NB4 (cell line): Measurements from ENCODE around the gene ENPP1.
A peak's percentile ranks its signal among the peaks of the same experiment; 100 is the strongest.

Experiments used
- DNase-seq: peaks from one replicate; pipeline ENCODE4 v3.0.0; 2010; ENCODE audit warnings: low read depth
- H3K4me3 ChIP-seq: one replicate; pipeline ENCODE4 v1.5.1; 2011; ENCODE audit warnings: mild to moderate bottlenecking, low read depth, low read length, moderate library complexity
- MYC ChIP-seq: IDR thresholded peaks from 2 replicates; pipeline ENCODE4 v1.6.1; 2011; ENCODE audit warnings: low read depth, low read length
- POLR2A ChIP-seq: IDR thresholded peaks from 2 replicates; pipeline ENCODE4 v1.6.1; 2011; ENCODE audit warnings: mild to moderate bottlenecking; ENCODE audit not compliant: insufficient read length; ENCODE audit errors: extremely low read depth
- TF ChIP-seq, protein P1 (sequence below): IDR thresholded peaks from one replicate; pipeline ENCODE4 v1.5.1; 2012; ENCODE audit warnings: low read depth, low read length
- TF ChIP-seq, protein P2 (sequence below): IDR thresholded peaks from 2 replicates; pipeline ENCODE4 v1.6.1; 2011; ENCODE audit warnings: low read depth, low read length

The ENPP1 gene

DNA sequence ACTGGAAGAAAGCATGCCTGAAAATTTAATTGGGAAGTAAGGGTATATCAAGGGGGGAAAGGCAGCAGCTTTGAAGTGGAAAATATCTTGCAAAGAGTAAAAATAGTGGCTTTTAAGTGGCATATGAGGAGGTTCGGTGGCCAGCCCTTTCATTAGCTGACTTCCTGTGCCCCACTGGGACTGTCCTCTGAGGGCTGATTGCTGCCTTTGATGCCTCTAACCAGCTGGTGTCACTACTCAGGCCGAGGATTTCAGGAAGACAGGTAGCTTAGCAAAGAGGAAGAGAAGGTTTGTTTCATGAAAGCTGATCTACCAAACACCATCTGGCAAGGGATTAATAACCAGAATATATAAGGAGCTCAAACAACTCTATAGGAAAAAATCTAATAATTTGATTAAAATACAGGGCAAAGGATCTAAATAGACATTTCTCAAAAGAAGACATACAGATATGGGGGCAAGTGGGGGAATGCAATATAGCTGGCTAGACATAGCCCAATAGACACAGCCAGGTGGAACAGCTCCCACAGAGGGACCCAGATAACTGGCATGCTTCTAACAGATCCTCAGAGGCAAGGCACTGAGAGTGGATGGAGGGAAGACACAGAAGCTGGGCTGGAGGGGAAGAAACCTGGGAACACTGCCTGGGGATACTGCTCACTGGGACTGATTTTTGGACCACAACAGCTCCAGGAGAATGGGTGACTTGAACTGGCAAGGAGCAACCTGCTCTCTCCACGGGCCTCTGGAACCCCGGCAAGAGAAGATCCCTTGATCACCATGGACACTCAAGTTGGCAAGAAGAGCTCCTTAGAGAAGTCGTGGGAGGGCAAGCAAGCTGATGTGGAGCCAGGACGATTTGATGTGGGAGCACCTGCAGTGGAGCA lies 110.2 kb downstream of the ENPP1 start:
- no peak overlapping the region for H3K4me3 ChIP-seq
- no peak for DNase-seq
- TF ChIP-seq MYC (no peak), POLR2A (no peak)
- TF ChIP-seq, protein P1, sequence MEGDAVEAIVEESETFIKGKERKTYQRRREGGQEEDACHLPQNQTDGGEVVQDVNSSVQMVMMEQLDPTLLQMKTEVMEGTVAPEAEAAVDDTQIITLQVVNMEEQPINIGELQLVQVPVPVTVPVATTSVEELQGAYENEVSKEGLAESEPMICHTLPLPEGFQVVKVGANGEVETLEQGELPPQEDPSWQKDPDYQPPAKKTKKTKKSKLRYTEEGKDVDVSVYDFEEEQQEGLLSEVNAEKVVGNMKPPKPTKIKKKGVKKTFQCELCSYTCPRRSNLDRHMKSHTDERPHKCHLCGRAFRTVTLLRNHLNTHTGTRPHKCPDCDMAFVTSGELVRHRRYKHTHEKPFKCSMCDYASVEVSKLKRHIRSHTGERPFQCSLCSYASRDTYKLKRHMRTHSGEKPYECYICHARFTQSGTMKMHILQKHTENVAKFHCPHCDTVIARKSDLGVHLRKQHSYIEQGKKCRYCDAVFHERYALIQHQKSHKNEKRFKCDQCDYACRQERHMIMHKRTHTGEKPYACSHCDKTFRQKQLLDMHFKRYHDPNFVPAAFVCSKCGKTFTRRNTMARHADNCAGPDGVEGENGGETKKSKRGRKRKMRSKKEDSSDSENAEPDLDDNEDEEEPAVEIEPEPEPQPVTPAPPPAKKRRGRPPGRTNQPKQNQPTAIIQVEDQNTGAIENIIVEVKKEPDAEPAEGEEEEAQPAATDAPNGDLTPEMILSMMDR = no peak
- TF ChIP-seq, protein P2, sequence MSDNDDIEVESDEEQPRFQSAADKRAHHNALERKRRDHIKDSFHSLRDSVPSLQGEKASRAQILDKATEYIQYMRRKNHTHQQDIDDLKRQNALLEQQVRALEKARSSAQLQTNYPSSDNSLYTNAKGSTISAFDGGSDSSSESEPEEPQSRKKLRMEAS = no peak

DNA sequence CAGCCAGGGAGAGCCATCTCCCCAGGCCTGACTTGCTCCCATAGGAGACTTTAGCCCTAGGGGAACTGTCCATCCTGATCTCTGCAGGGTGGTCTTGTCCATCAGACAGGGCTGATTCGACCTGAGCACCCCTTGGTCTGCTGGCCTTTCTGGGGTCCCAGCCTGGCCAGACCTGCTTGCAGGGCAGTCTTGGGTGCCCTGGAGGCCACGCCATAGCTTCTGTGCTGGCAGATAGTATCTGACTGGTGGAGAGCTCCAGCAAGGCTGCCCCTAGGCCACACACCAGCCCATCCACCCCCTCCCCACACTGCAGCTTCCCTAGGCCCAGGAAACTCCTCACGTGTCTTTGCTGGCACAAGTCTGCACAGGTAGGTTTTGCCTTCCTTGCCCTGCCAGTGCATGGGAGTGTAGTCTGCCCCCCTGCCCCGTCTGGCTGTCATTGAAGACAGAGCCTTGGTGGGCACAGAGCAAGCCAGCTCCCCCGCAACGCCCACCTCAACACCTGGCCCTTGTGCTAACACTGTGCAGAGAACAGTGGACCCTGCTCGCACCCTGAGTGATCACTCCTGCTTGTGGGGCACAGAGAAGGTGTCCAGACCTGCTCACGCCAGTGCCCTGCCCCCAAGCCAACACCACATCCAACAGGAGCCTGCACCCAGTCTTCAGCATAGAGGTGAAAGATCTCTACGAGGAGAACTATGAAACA lies 111.0 kb downstream of the ENPP1 start:
- DNase-seq = no peak
- TF ChIP-seq POLR2A (no peak), MYC (no peak)
- TF ChIP-seq, protein P2 = no peak
- TF ChIP-seq, protein P1 = no peak
- no peak overlapping the region for H3K4me3 ChIP-seq

DNA sequence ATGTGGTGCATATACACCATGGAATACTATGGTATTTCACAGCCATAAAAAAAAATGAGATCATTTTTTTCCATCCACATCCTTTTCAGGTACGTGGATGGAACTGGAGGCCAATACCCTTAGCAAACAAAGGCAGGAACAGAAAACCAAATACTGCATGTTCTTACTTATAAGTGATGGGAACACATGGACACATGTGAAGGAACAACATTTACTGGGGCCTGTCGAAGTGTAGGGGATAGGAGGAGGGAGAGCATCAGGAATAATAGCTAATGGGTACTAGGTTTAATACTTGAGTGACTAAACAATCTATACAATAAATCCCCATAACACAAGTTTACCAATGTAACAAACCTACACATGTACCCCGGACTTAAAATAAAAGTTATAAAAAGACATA lies 112.8 kb downstream of the ENPP1 start:
- TF ChIP-seq MYC (no peak), POLR2A (no peak)
- TF ChIP-seq, protein P2 = no peak
- TF ChIP-seq, protein P1 = no peak
- H3K4me3 ChIP-seq = no peak overlapping the region
- no peak for DNase-seq

DNA sequence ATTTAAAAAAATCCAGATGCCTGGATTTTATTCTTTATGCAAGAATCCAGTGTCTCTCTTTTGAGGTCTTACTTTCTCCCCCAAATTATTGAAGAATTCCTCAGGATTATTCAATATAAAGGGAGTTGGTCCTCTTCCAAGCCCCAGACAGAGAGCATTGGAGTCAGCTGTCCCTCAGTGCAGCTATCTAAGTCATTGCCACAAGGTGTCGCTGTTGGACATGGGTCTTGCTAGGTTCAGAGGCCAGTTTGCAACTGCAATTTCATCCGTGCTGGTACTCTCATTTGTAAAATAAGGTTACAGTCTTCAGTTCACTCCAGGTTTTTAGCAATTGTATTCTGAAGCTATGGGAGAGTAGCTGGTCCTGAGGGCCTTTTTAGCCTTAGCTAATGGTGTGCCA lies 115.5 kb downstream of the ENPP1 start:
- TF ChIP-seq, protein P2 = no peak
- TF ChIP-seq, protein P1 = peak; percentile 87
- H3K4me3 ChIP-seq = no peak overlapping the region
- peak; percentile 77 for DNase-seq

DNA sequence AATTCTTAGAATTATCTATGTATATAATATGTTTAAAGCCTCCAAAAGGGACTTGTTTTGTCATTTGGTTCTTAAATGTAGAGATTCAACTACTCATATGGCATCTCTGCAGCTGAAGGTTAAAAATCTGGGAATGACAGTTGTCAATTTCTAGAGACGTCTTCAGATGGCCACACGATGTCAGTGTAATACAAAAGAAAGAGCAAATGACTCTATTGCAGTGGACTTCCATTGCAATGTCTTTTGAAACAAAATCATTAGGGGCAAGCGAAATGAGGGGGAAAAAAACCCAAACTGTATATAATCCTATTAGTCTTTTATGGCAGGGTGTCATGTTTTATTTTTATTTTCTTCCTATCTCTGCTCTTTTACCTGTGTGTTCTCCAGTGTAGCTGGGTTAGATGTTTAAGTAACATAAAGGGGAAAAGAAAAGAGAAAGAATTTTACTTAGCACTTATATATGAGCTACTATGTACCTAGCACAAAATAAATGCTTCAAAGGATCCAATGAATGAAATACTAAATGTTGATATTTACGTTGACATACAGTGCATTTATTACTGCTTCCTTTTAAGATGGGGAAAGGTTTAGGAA lies 117.2 kb downstream of the ENPP1 start:
- DNase-seq = peak; percentile 46
- no peak overlapping the region for H3K4me3 ChIP-seq
- TF ChIP-seq, protein P1 = peak; percentile 22
- TF ChIP-seq POLR2A = no peak
